K562 (cell line): Measurements from ENCODE around the gene DACT3. TPM values are rescaled to one million over a fixed set of nuclear protein-coding genes. Genes with fewer than 3 reads are reported as not detected.

Source experiments
- ATAC-seq: fragments of 200-7000 bp; cut with Tn5 transposase; 3 replicates; pipeline ENCODE4 v1.9.1; 2020; ENCODE audit warnings: moderate library complexity
- BruUV-seq: library from RNA; stranded (reverse); fragments of 400-500 nt; replicated peaks from 2 replicates; lab custom pipeline; 2021; lab: Mats Ljungman, UMichigan
- CTCF ChIA-PET: fragments of 300-600 bp; formaldehyde crosslinking; extraction: SDS; loops from one replicate; lab custom pipeline; 2021; ENCODE audit warnings: low intra/inter-chr PET ratio; lab: Yijun Ruan, JAX
- POLR2A ChIA-PET: fragments of 300-600, 350-650 bp; sonication (Branson Sonifier 250); formaldehyde crosslinking; extraction: SDS; loops from one replicate; lab custom pipeline; 2021; ENCODE audit warnings: antibody characterized with exemption, inconsistent platforms; lab: Yijun Ruan, JAX
- DNase-seq, 4 experiments: peaks; one replicate each; pipeline versions ENCODE4 v3.0.0 to v3.0.0-alpha.2; 2011 to 2018; ENCODE audit warnings: low spot score in 3 of 4, mixed read lengths in 3 of 4; ENCODE audit errors: extremely low read depth in 1 of 4
- FAIRE-seq: peaks from 2 replicates; lab custom pipeline; 2011; peaks lifted over from hg19 to GRCh38; lab: Jason Lieb, UNC
- H2AFZ ChIP-seq: 2 replicates; pipeline ENCODE4 v1.6.0; 2011; ENCODE audit warnings: low read depth, low read length, control low read depth, inconsistent platforms
- H3K27ac ChIP-seq: fragments of 200-600 bp; 3 replicates; pipeline ENCODE4 v1.8.0; 2011; ENCODE audit warnings: low read depth, mild to moderate bottlenecking, control low read depth, inconsistent platforms, low read length, moderate library complexity, mixed read lengths; ENCODE audit errors: extremely low read depth
- H3K27me3 ChIP-seq, 2 experiments: fragments of 300-600 bp in 1 of 2; 2 replicates in 1 of 2; 3 replicates in 1 of 2; pipeline versions ENCODE4 v1.6.0 to v1.8.0; 2011; ENCODE audit warnings: inconsistent platforms in 2 of 2, low read length in 2 of 2, mild to moderate bottlenecking in 1 of 2, mixed read lengths in 1 of 2, moderate library complexity in 1 of 2; ENCODE audit not compliant: control insufficient read depth in 2 of 2, insufficient read depth in 2 of 2
- H3K36me3 ChIP-seq: fragments of 300-600 bp; 3 replicates; pipeline ENCODE4 v1.8.0; 2011; ENCODE audit warnings: mild to moderate bottlenecking, low read length, inconsistent platforms; ENCODE audit not compliant: control insufficient read depth, insufficient read depth
- H3K4me1 ChIP-seq, 2 experiments: fragments of 200-600 bp in 1 of 2; replicated peaks in 1 of 2; 2 replicates in 1 of 2; 3 replicates in 1 of 2; pipeline versions ENCODE4 v1.5.1 to v1.8.0; 2011; ENCODE audit warnings: inconsistent platforms in 2 of 2, low read length in 2 of 2, mild to moderate bottlenecking in 1 of 2, mixed read lengths in 1 of 2, moderate library complexity in 1 of 2; ENCODE audit not compliant: control insufficient read depth in 2 of 2, insufficient read depth in 2 of 2
- H3K4me2 ChIP-seq: 2 replicates; pipeline ENCODE4 v1.6.1; 2011; ENCODE audit warnings: low read length, control low read depth, inconsistent platforms, mixed read lengths; ENCODE audit not compliant: insufficient read depth
- H3K4me3 ChIP-seq: fragments of 200-600 bp; sonication (generic), shearing (Covaris generic); 2 replicates; pipeline ENCODE4 v1.5.1; 2016; ENCODE audit warnings: control low read depth, inconsistent platforms
- H3K79me2 ChIP-seq: fragments of 200-600 bp; 3 replicates; pipeline ENCODE4 v1.8.0; 2011; ENCODE audit warnings: low read length, inconsistent platforms; ENCODE audit not compliant: control insufficient read depth, insufficient read depth
- H3K9ac ChIP-seq, 2 experiments: 2 replicates each; pipeline versions ENCODE4 v1.6.0 to v1.6.1; 2011; ENCODE audit warnings: low read depth in 2 of 2, low read length in 2 of 2, control low read depth in 1 of 2, inconsistent platforms in 1 of 2, mild to moderate bottlenecking in 1 of 2, mixed read lengths in 1 of 2; ENCODE audit not compliant: insufficient read depth in 1 of 2
- H3K9me1 ChIP-seq: one replicate; pipeline ENCODE4 v1.6.0; 2011; ENCODE audit warnings: inconsistent platforms, mild to moderate bottlenecking, low read length, moderate library complexity; ENCODE audit not compliant: control insufficient read depth, insufficient read depth
- H3K9me3 ChIP-seq: replicated peaks from 2 replicates; pipeline ENCODE4 v1.5.1; 2011; ENCODE audit warnings: low read depth, low read length, inconsistent platforms; ENCODE audit not compliant: control insufficient read depth, insufficient read depth
- H4K20me1 ChIP-seq: replicated peaks from 2 replicates; pipeline ENCODE4 v1.6.1; 2011; ENCODE audit warnings: low read length, inconsistent platforms, mixed read lengths; ENCODE audit not compliant: control insufficient read depth, insufficient read depth
- CTCF ChIP-seq, 3 experiments: IDR thresholded peaks in 2 of 3; conservative IDR thresholded peaks in 1 of 3; 2 replicates each; pipeline ENCODE4 v1.5.1; 2011 to 2012; ENCODE audit warnings: low read length in 3 of 3, mild to moderate bottlenecking in 3 of 3, control low read depth in 2 of 3, improper control_type of control experiment in 1 of 3, inconsistent platforms in 1 of 3, low read depth in 1 of 3, mixed read lengths in 1 of 3, moderate library complexity in 1 of 3; ENCODE audit not compliant: insufficient read depth in 2 of 3
- FOXM1 ChIP-seq, 2 experiments: fragments of 450-650 bp in 1 of 2; sonication (generic) in 1 of 2; formaldehyde crosslinking in 1 of 2; IDR thresholded peaks; 2 replicates each; pipeline versions ENCODE4 v1.6.1 to v1.9.0; 2017 to 2022; ENCODE audit warnings: low read depth in 2 of 2, mild to moderate bottlenecking in 2 of 2, missing genetic modification reagents in 1 of 2, moderate library complexity in 1 of 2
- RBFOX2 ChIP-seq: fragments of 200-400 bp; formaldehyde crosslinking; IDR thresholded peaks from 2 replicates; pipeline ENCODE4 v1.6.1; 2017; ENCODE audit warnings: low read depth, mild to moderate bottlenecking, low read length, moderate library complexity
- SRSF1 ChIP-seq: fragments of 200-400 bp; formaldehyde crosslinking; IDR thresholded peaks from 2 replicates; pipeline ENCODE4 v1.6.1; 2017; ENCODE audit warnings: mild to moderate bottlenecking, low read depth, low read length, moderate library complexity
- ZFP30 ChIP-seq: fragments of 250-450 bp; sonication (Bioruptor Pico); IDR thresholded peaks from 2 replicates; pipeline ENCODE4 v1.8.0; 2022; ENCODE audit warnings: moderate library complexity, mild to moderate bottlenecking, inconsistent platforms, borderline replicate concordance
- ZNF324 ChIP-seq: fragments of 250-450 bp; sonication (Bioruptor Pico); IDR thresholded peaks from 2 replicates; pipeline ENCODE4 v1.4.0; 2020; ENCODE audit warnings: mild to moderate bottlenecking
- ZNF518B ChIP-seq: fragments of 250-450 bp; sonication (Bioruptor Pico); IDR thresholded peaks from 2 replicates; pipeline ENCODE4 v1.5.0; 2021; ENCODE audit warnings: mild to moderate bottlenecking, moderate library complexity
- WGBS: fragments of 100-300 bp; shearing (Covaris generic); methylation state at CpG from one replicate; pipeline ENCODE4 v1.1.6; 2016; ENCODE audit warnings: low coverage, mixed read lengths; ENCODE audit not compliant: insufficient coverage; ENCODE audit errors: missing lambda C conversion rate; 5-methylcytosine and 5-hydroxymethylcytosine counted together
- in situ Hi-C: fragments of 300-500 bp; cut with MboI; formaldehyde crosslinking; loops from 4 replicates; pipeline ENCODE4 v1.15.0; 2018; ENCODE audit warnings: inconsistent platforms, mixed read lengths
- intact Hi-C: fragments of 100-400 bp; cut with micrococcal nuclease; formaldehyde crosslinking; loops from 2 replicates; pipeline ENCODE4 v1.14.2; 2022
- polyA plus RNA-seq, 8 experiments: library from polyadenylated mRNA; depleted of rRNA in 4 of 8; stranded (reverse) in 5 of 8; unstranded in 3 of 8; fragments of >200 nt; fragmentation: Nextera tagmentation in 2 of 8; fragmentation: Illumina TruSeq in 1 of 8; extraction: Ambion mirVana in 2 of 8; extraction: Trizol in 1 of 8; gene quantifications; 2 replicates each; pipeline versions ENCODE4 v1.2.1 to v1.2.3, GENCODE V29; 2011 to 2014; ENCODE audit warnings: inconsistent platforms in 1 of 8, missing spikeins in 1 of 8
- total RNA-seq, 7 experiments: library from RNA; depleted of rRNA in 6 of 7; stranded (reverse); fragments of >200 nt in 6 of 7; fragmentation: Illumina TruSeq in 2 of 7; extraction: Trizol in 2 of 7; gene quantifications; 2 replicates each; pipeline versions ENCODE4 v1.2.1 to v1.2.3, GENCODE V29; 2011 to 2021; ENCODE audit warnings: low replicate concordance in 1 of 7

The DACT3 gene
- total and polyA plus RNA-seq, 9 of the 15 experiments (the other 6 are each of a cell fraction or from before 2014, with no cell fraction given) = 0.67 to 6.5 (median 3.5) TPM

- 90% methylated on average over 11 of the region's 13 CpGs for WGBS
- H3K4me2 ChIP-seq = no peak overlapping the region
- POLR2A ChIA-PET = interaction anchor here (0.7 kb wide), 1 partner anchor 618 kb away, joined by 4 read pairs; no protein-coding TSS in a partner anchor
Measured at GRCh38 chr19:46604781-46605355, 56.1 kb downstream of the DACT3 start.

More at GRCh38 chr19:46604781-46605355, 56.1 kb downstream of the DACT3 start:
- Histone ChIP-seq H3K79me2 (peaks cover 49% of the 10 kb centered on the region), H3K4me1 (peaks cover 15 to 48% of the 10 kb centered on the region in 2 experiments; a peak in 4 of 5 replicates), H3K4me3 (no peak overlapping the region), H3K9me3 (peaks cover 4% of the 10 kb centered on the region; the same call in 1 of the 2 replicates), H3K27me3 (no peaks in the 10 kb centered on the region), H4K20me1 (peaks cover 35% of the 10 kb centered on the region), H3K9ac (peak overlapping the region in 1 of 2 experiments; percentile 75; a peak in 1 of 4 replicates), H3K9me1 (no peaks in the 10 kb centered on the region), H3K27ac (no peak overlapping the region), H2AFZ (no peak overlapping the region), H3K36me3 (peaks cover 71% of the 10 kb centered on the region; the same call in 2 of the 3 replicates)
- no peak for ATAC-seq
- intact Hi-C loops = no loop called here
- BruUV-seq = no TSS peak
- CTCF ChIA-PET = no interaction called here
- TF ChIP-seq ZNF324 (CRISPR knock-in tag) = no peak
- TF ChIP-seq SRSF1 = no peak
- TF ChIP-seq FOXM1 (IDR thresholded peaks at IDR 0.05; ENCODE audit: low read depth) = no peak
- no peak for TF ChIP-seq FOXM1 (CRISPR knock-in tag; IDR thresholded peaks at IDR 0.05; ENCODE audit: low read depth)
- no peak for TF ChIP-seq ZNF518B
- no peak for TF ChIP-seq ZFP30 (CRISPR knock-in tag)
- peak; percentile 35; the same call in 1 of the 2 replicates for TF ChIP-seq RBFOX2
- 0 out of 6 replicates have a peak, but pooled peaks of 1 of the 3 experiments have one; percentile 4 for TF ChIP-seq CTCF (IDR thresholded peaks at IDR 0.05 in 2 of 3, conservative IDR thresholded peaks at IDR 0.05 in 1 of 3; ENCODE audit: insufficient read depth in 2 of 3, low read depth in 1 of 3, low read length in 3 of 3)
- in situ Hi-C loops = no loop called here
- DNase-seq = peak in 2 of 4 experiments; percentile 10 to 14
- no peak for FAIRE-seq
